Ishikawa (cell line): ENCODE measurements around the gene ZNF184.

Source experiments
- CEBPB ChIP-seq: IDR thresholded peaks from 2 replicates; pipeline ENCODE4 v1.6.1; 2012
- NFIC ChIP-seq: IDR thresholded peaks from 2 replicates; pipeline ENCODE4 v1.6.1; 2012

DNA sequence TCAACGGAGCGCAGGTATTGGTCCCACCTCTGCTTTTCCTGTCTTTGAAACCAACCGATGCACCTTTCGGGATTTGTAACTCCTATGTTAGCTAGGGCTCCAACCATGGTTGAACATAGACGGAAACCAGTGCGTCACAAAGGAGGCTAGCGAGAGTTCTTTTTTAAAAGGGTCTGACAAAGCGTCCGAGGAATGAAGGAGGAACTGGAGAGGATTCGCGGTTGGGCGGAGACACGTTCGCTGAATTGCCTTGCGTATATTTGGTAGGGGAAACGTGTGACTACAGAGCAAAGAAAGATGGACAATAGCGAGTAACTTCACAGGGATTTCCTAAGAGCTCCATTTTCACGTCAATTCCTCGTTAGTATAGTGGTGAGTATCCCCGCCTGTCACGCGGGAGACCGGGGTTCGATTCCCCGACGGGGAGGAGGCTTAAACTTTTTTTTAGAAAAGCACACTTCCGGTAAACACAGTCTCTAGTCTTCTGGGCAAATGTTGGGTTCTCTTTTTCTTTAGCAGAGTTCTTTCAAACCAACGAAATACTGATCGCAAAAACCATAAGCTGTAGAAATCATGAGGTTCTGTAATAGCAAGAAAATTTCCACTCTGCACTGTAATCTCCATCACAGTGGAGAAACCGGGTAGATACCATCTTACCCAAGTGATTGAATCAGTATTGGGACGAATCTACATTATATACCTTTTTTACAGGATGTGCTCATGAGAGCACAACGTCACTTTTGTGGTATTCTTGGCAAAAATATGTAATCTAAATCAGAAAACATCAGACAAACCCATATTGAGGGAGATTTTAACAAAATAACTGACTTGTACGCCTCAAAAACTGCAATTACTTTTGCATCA, 6.6 kb upstream of the ZNF184 start:
- TF ChIP-seq NFIC: no peak
- TF ChIP-seq CEBPB: peak; percentile 15; the same call in 1 of the 2 replicates
